WTC11 (cell line): ENCODE results near the gene BMP7. TPM values are rescaled to one million over a fixed set of nuclear protein-coding genes. Genes with fewer than 3 reads are reported as not detected.

Experiments
- ATAC-seq: fragments of 200-7000 bp; cut with Tn5 transposase; 2 replicates; pipeline ENCODE4 v1.10.0; 2021; ENCODE audit warnings: mild to moderate bottlenecking, moderate library complexity
- CTCF ChIA-PET: fragments of 300-600 bp; sonication (Branson Sonifier 250); formaldehyde crosslinking; loops from one replicate; lab custom pipeline; 2021; ENCODE audit warnings: antibody characterized with exemption; lab: Charles Lee
- POLR2A ChIA-PET: fragments of 350-600 bp; sonication (Branson Sonifier 250); formaldehyde crosslinking; loops from one replicate; lab custom pipeline; 2021; ENCODE audit warnings: antibody characterized with exemption; lab: Charles Lee
- DNase-seq: peaks from one replicate; pipeline ENCODE4 v3.0.0; 2021; ENCODE audit warnings: low spot score
- H3K27ac Mint-ChIP-seq: 2 replicates; pipeline ENCODE4 v1.8.0; 2021; ENCODE audit warnings: mixed read lengths
- H3K27me3 Mint-ChIP-seq: 2 replicates; pipeline ENCODE4 v1.8.0; 2021; ENCODE audit warnings: low read depth, mild to moderate bottlenecking, moderate library complexity, mixed read lengths
- H3K36me3 Mint-ChIP-seq: 2 replicates; pipeline ENCODE4 v1.8.0; 2021; ENCODE audit warnings: mixed read lengths
- H3K4me1 Mint-ChIP-seq: 2 replicates; pipeline ENCODE4 v1.8.0; 2022; ENCODE audit warnings: mixed read lengths
- H3K4me3 Mint-ChIP-seq: 2 replicates; pipeline ENCODE4 v1.8.0; 2021; ENCODE audit warnings: mild to moderate bottlenecking, moderate library complexity, mixed read lengths
- H3K9me3 Mint-ChIP-seq: 2 replicates; pipeline ENCODE4 v1.8.0; 2021; ENCODE audit warnings: mixed read lengths
- CREB1 ChIP-seq: sonication (generic); formaldehyde crosslinking; IDR thresholded peaks from 2 replicates; pipeline ENCODE4 v1.8.0; 2023; ENCODE audit warnings: mild to moderate bottlenecking, missing genetic modification reagents
- ESRRA ChIP-seq: sonication (generic); formaldehyde crosslinking; IDR thresholded peaks from 2 replicates; pipeline ENCODE4 v1.8.1; 2022; ENCODE audit warnings: mild to moderate bottlenecking, missing genetic modification reagents, borderline replicate concordance
- FOXJ3 ChIP-seq: sonication (generic); formaldehyde crosslinking; IDR thresholded peaks from 2 replicates; pipeline ENCODE4 v1.9.0; 2021; ENCODE audit warnings: missing genetic modification reagents, mild to moderate bottlenecking, borderline replicate concordance
- GABPB1 ChIP-seq: sonication (generic); formaldehyde crosslinking; IDR thresholded peaks from 2 replicates; pipeline ENCODE4 v1.8.1; 2023; ENCODE audit warnings: mild to moderate bottlenecking, missing genetic modification reagents
- HMGA2 ChIP-seq: fragments of 250-450 bp; sonication (Bioruptor Pico); IDR thresholded peaks from 2 replicates; pipeline ENCODE4 v1.4.0; 2021; ENCODE audit warnings: mild to moderate bottlenecking, moderate library complexity
- JUN ChIP-seq: sonication (generic); formaldehyde crosslinking; IDR thresholded peaks from 2 replicates; pipeline ENCODE4 v1.8.0; 2023; ENCODE audit warnings: mild to moderate bottlenecking, missing genetic modification reagents
- NFATC4 ChIP-seq: fragments of 250-450 bp; sonication (Bioruptor Pico); IDR thresholded peaks from 2 replicates; pipeline ENCODE4 v1.9.0; 2021; ENCODE audit warnings: mild to moderate bottlenecking
- PRRX2 ChIP-seq: fragments of 250-450 bp; sonication (Bioruptor Pico); IDR thresholded peaks from 2 replicates; pipeline ENCODE4 v1.8.0; 2021; ENCODE audit warnings: mild to moderate bottlenecking
- RELA ChIP-seq: sonication (generic); formaldehyde crosslinking; IDR thresholded peaks from 2 replicates; pipeline ENCODE4 v1.8.1; 2022; ENCODE audit warnings: missing genetic modification reagents, mild to moderate bottlenecking, borderline replicate concordance
- SOX15 ChIP-seq: fragments of 250-450 bp; sonication (Bioruptor Pico); IDR thresholded peaks from 2 replicates; pipeline ENCODE4 v1.9.0; 2021; ENCODE audit warnings: mild to moderate bottlenecking
- STAT6 ChIP-seq: sonication (generic); formaldehyde crosslinking; conservative IDR thresholded peaks from 2 replicates; pipeline ENCODE4 v1.8.1; 2023; ENCODE audit warnings: mild to moderate bottlenecking, low read depth, missing genetic modification reagents, moderate library complexity
- TP53 ChIP-seq: sonication (generic); formaldehyde crosslinking; IDR thresholded peaks from 2 replicates; pipeline ENCODE4 v1.8.1; 2023; ENCODE audit warnings: mild to moderate bottlenecking, missing genetic modification reagents
- ZNF138 ChIP-seq: sonication (generic); formaldehyde crosslinking; conservative IDR thresholded peaks from 2 replicates; pipeline ENCODE4 v1.8.1; 2022; ENCODE audit warnings: mild to moderate bottlenecking, moderate library complexity, missing genetic modification reagents
- ZNF416 ChIP-seq: fragments of 250-450 bp; sonication (Bioruptor Pico); IDR thresholded peaks from 2 replicates; pipeline ENCODE4 v1.9.0; 2021; ENCODE audit warnings: mild to moderate bottlenecking, inconsistent platforms
- ZNF423 ChIP-seq: fragments of 250-450 bp; sonication (Bioruptor Pico); IDR thresholded peaks from 2 replicates; pipeline ENCODE4 v2.1.2; 2022; ENCODE audit warnings: mild to moderate bottlenecking, moderate library complexity
- ZNF425 ChIP-seq: fragments of 250-450 bp; sonication (Bioruptor Pico); conservative IDR thresholded peaks from 2 replicates; pipeline ENCODE4 v1.9.0; 2021; ENCODE audit warnings: mild to moderate bottlenecking
- total RNA-seq: library from RNA; stranded (reverse); gene quantifications from 3 replicates; pipeline ENCODE4 v1.2.3, GENCODE V29; 2021

The BMP7 gene
- total RNA-seq, 1 experiment from 2014 or later: 40.7 TPM

GRCh38 chr20:57199656-57200405 is 66.6 kb downstream of the BMP7 start (continued):
- TF ChIP-seq ZNF425 (CRISPR knock-in tag) (no peak), ZNF416 (CRISPR knock-in tag) (no peak), SOX15 (no peak), GABPB1 (CRISPR knock-in tag) (no peak), ESRRA (CRISPR knock-in tag) (no peak), CREB1 (CRISPR knock-in tag) (no peak), TP53 (CRISPR knock-in tag) (no peak), ZNF138 (CRISPR knock-in tag) (no peak), NFATC4 (no peak), JUN (CRISPR knock-in tag) (no peak), STAT6 (no peak)

- POLR2A ChIA-PET: no interaction called here
- Mint-ChIP-seq H3K4me1 (peaks cover 19% of the 10 kb centered on the region), H3K36me3 (peaks cover 5% of the 10 kb centered on the region; the same call in 1 of the 2 replicates), H3K27ac (no peak overlapping the region), H3K4me3 (no peak overlapping the region), H3K9me3 (no peaks in the 10 kb centered on the region)
- CTCF ChIA-PET: interaction anchor here (0.8 to 1.2 kb wide), 2 partner anchors 63 to 131 kb away, joined by 3 read pairs; partner anchors contain the start of gene SPO11
- no peak for TF ChIP-seq RELA (CRISPR knock-in tag)
- TF ChIP-seq ZNF423 (CRISPR knock-in tag): peak; percentile 93
- TF ChIP-seq, all 79 proteins: peak for 1
- DNase-seq (no peak), ATAC-seq (peak; percentile 51)
- H3K27me3 Mint-ChIP-seq: no peaks in the 10 kb centered on the region
Measured at GRCh38 chr20:57198132-57199072, 68.0 kb downstream of the BMP7 start.

GRCh38 chr20:57197352-57198131 is 68.9 kb downstream of the BMP7 start:
- POLR2A ChIA-PET: no interaction called here
- Mint-ChIP-seq H3K4me1 (peaks cover 19% of the 10 kb centered on the region), H3K27me3 (no peaks in the 10 kb centered on the region), H3K27ac (no peak overlapping the region), H3K36me3 (peaks cover 5% of the 10 kb centered on the region; the same call in 1 of the 2 replicates), H3K9me3 (no peaks in the 10 kb centered on the region), H3K4me3 (no peak overlapping the region)
- ATAC-seq (peak; percentile 32; the same call in 1 of the 2 replicates), DNase-seq (no peak)
- CTCF ChIA-PET: interaction anchor here (1.0 to 1.2 kb wide), 2 partner anchors 47 to 64 kb away, joined by 3 read pairs; no protein-coding TSS in a partner anchor
- TF ChIP-seq GABPB1 (CRISPR knock-in tag): no peak
- TF ChIP-seq HMGA2 (CRISPR knock-in tag): no peak
- no peak for TF ChIP-seq JUN (CRISPR knock-in tag)
- no peak for TF ChIP-seq TP53 (CRISPR knock-in tag)
- TF ChIP-seq FOXJ3: no peak
- TF ChIP-seq PRRX2 (CRISPR knock-in tag): no peak
